Mammary microvascular endothelial cell (primary cell): Measurements from ENCODE around the gene POU1F1. TPM values are rescaled to one million over a fixed set of nuclear protein-coding genes. Genes with fewer than 3 reads are reported as not detected.

Experiments used
- total RNA-seq: library from RNA; depleted of rRNA; stranded (reverse); fragments of >200 nt; gene quantifications from 2 replicates; pipeline ENCODE4 v1.2.3, GENCODE V29; 2015

POU1F1 gene, protein sequence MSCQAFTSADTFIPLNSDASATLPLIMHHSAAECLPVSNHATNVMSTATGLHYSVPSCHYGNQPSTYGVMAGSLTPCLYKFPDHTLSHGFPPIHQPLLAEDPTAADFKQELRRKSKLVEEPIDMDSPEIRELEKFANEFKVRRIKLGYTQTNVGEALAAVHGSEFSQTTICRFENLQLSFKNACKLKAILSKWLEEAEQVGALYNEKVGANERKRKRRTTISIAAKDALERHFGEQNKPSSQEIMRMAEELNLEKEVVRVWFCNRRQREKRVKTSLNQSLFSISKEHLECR
- not detected in 2 replicates for total RNA-seq

DNA sequence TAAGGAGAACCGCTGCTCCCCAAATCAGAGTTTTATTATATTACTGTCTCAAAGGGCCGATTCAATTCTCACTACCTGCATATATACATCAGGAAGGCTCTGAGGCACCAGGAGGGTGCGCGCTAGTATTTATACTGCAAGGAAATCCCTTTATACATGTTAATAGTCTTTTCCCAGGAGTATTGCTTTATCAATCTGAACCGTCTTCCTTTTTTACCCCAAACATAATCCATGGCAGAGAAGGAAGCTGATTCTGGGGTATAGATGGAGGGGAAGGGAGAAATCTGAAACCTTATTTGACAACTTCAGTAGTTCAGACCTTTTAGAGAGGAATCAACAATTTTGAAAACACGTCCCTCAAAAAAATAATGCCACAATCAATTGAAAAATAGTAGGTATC is at the start of gene POU1F1:
POU1F1 (minus strand) TSS at position 101 of the 400 bp plus-strand sequence. CDS start 122 bp downstream, outside the sequence.

DNA sequence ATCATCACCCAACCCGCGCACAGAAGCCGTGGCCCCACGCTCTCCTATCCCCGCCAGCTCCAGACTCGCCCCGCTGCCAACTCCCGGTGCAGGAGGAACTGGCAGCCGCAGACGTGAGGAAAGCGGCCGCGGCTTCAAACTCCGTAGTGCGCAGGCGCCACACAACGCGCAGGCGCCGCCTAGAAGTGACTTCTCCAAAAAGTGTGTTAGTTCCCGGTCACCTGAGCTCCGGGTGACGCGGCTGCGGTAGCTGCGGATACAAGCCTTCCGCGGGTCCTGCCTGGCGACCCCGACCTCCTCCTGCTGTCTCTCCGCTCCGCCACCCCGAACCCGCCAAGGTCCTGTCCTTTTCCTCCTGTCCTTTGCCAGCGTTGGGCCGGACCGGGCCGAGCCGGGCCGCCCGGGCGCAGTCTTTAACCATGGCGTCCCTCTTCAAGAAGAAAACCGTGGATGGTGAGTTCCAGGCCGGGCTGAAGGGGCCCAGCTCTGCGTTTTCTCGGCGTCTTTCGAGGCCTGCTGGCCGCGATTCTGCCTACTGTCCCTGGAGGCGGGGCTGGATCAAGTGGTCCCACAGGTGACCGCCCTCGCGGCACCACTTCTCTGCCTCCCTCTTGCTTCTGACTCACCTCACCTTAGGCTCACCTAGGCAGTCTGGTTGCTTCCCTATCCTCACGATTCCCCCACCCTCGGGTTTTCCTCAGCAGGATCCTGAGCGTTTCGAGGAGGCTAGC is 49.1 kb downstream of the POU1F1 start, which contains the start of gene CHMP2B:
CHMP2B (plus strand) TSS at position 206 of the 731 bp plus-strand sequence; CDS start at position 420, 214 bp downstream.

Other genes starting within 250 kb of the POU1F1 start
- gene CHMP2B, start 49.3 kb downstream of the POU1F1 start, total RNA-seq = 24.4 and 27.2 TPM in 2 replicates